ENCODE data around the gene SELENOV.
A peak's percentile ranks its signal among the peaks of the same experiment; 100 is the strongest.

GRCh38 chr19:39467941-39468340 lies 47.0 kb upstream of the SELENOV start:
- TF ChIP-seq CTCF (IDR thresholded peaks at IDR 0.05 in 8 of 11, conservative IDR thresholded peaks at IDR 0.05 in 3 of 11) (no peak), POLR2AphosphoS5 (IDR thresholded peaks at IDR 0.05) (peak in 1 of 3 donors; percentile 42), POLR2A (IDR thresholded peaks at IDR 0.05) (no peak)
